PC-3 (cell line): ENCODE measurements around the gene JOSD1. TPM values are rescaled to one million over a fixed set of nuclear protein-coding genes. Genes with fewer than 3 reads are reported as not detected.

Source experiments
- ATAC-seq: fragments of 200-7000 bp; cut with Tn5 transposase; 2 replicates; pipeline ENCODE4 v1.9.1; 2020; ENCODE audit warnings: mild to moderate bottlenecking, moderate library complexity
- BruUV-seq: library from RNA; stranded (reverse); fragments of 400-500 nt; replicated peaks from 2 replicates; lab custom pipeline; 2021; lab: Mats Ljungman, UMichigan
- CTCF ChIA-PET: fragments of 300-600 bp; sonication (Branson Sonifier 250); formaldehyde crosslinking; loops from one replicate; lab custom pipeline; 2022; ENCODE audit warnings: antibody characterized with exemption; lab: Charles Lee
- POLR2A ChIA-PET: fragments of 300-600 bp; sonication (Branson Sonifier 250); formaldehyde crosslinking; loops from one replicate; lab custom pipeline; 2022; ENCODE audit warnings: antibody characterized with exemption; ENCODE audit not compliant: unreplicated experiment; lab: Charles Lee
- DNase-seq: peaks from one replicate; pipeline ENCODE4 v3.0.0-alpha.2; 2015
- H2AFZ ChIP-seq: fragments of 300-600 bp; sonication (generic); 2 replicates; pipeline ENCODE4 v1.6.0; 2016; ENCODE audit warnings: antibody characterized with exemption, low read length
- H3F3A ChIP-seq: fragments of 300-600 bp; sonication (generic); one replicate; pipeline ENCODE4 v1.6.0; 2017; ENCODE audit warnings: antibody characterized with exemption, low read length, control low read depth, mild to moderate bottlenecking; ENCODE audit not compliant: unreplicated experiment
- H3K27ac ChIP-seq: fragments of 300-600 bp; sonication (generic); 2 replicates; pipeline ENCODE4 v1.5.1; 2016; ENCODE audit warnings: mild to moderate bottlenecking, low read length
- H3K27me3 ChIP-seq: fragments of 300-600 bp; sonication (generic); 2 replicates; pipeline ENCODE4 v1.6.1; 2016; ENCODE audit warnings: low read length, mixed read lengths
- H3K36me3 ChIP-seq: fragments of 300-600 bp; sonication (generic); 2 replicates; pipeline ENCODE4 v1.6.1; 2016; ENCODE audit warnings: low read depth, mixed run types, low read length, mixed read lengths
- H3K4me1 ChIP-seq: fragments of 300-600 bp; sonication (generic); 2 replicates; pipeline ENCODE4 v1.5.1; 2016; ENCODE audit warnings: low read length; ENCODE audit not compliant: insufficient read depth
- H3K4me2 ChIP-seq: fragments of 300-600 bp; sonication (generic); 2 replicates; pipeline ENCODE4 v1.6.0; 2016; ENCODE audit warnings: low read length
- H3K4me3 ChIP-seq: fragments of 300-600 bp; sonication (generic); 2 replicates; pipeline ENCODE4 v1.5.1; 2016; ENCODE audit warnings: mild to moderate bottlenecking, low read length, mixed read lengths
- H3K79me2 ChIP-seq: fragments of 300-600 bp; sonication (generic); 2 replicates; pipeline ENCODE4 v1.6.1; 2017; ENCODE audit warnings: low read length, mixed read lengths
- H3K9ac ChIP-seq: fragments of 300-600 bp; sonication (generic); 2 replicates; pipeline ENCODE4 v1.6.0; 2016; ENCODE audit warnings: mild to moderate bottlenecking, low read length
- H3K9me2 ChIP-seq: fragments of 300-600 bp; sonication (generic); replicated peaks from 2 replicates; pipeline ENCODE4 v1.6.1; 2016; ENCODE audit warnings: mixed run types, low read length, mixed read lengths
- H3K9me3 ChIP-seq: fragments of 300-600 bp; sonication (generic); 2 replicates; pipeline ENCODE4 v1.6.1; 2016; ENCODE audit warnings: low read length, mixed read lengths
- H4K20me1 ChIP-seq: fragments of 300-600 bp; sonication (generic); 2 replicates; pipeline ENCODE4 v1.6.1; 2016; ENCODE audit warnings: low read length, mixed read lengths
- EZH2 ChIP-seq: fragments of 300-600 bp; sonication (generic); IDR thresholded peaks from one replicate; pipeline ENCODE4 v1.6.1; 2017; ENCODE audit warnings: antibody characterized with exemption, mild to moderate bottlenecking, low read length; ENCODE audit not compliant: unreplicated experiment
- EZH2phosphoT487 ChIP-seq: fragments of 300-600 bp; sonication (generic); IDR thresholded peaks from 2 replicates; pipeline ENCODE4 v1.6.1; 2018; ENCODE audit warnings: mild to moderate bottlenecking, antibody characterized with exemption, low read length, borderline replicate concordance
- intact Hi-C: fragments of 100-400 bp; cut with micrococcal nuclease; formaldehyde crosslinking; loops from 2 replicates; pipeline ENCODE4 v1.9.0; 2023
- total RNA-seq: library from RNA; depleted of rRNA; stranded (reverse); fragments of >200 nt; gene quantifications from 2 replicates; pipeline ENCODE4 v1.2.3, GENCODE V29; 2014
- TF ChIP-seq, protein P1 (sequence below): fragments of 300-600 bp; sonication (generic); conservative IDR thresholded peaks from 2 replicates; pipeline ENCODE4 v1.5.1; 2017; ENCODE audit warnings: antibody characterized with exemption, low read depth, mild to moderate bottlenecking, low read length

Gene JOSD1
- total RNA-seq, 1 experiment from 2014 or later: 40.3 TPM

- intact Hi-C loops: no loop called here
- peaks cover 66% of the 10 kb centered on the region for H3K79me2 ChIP-seq
- H3K27ac ChIP-seq: peak overlapping the region; percentile 67
- H3K9me2 ChIP-seq: no peaks in the 10 kb centered on the region
- ATAC-seq (peak; percentile 29), DNase-seq (peak; percentile 82)
- H3K9ac ChIP-seq: peak overlapping the region; percentile 93
- peaks cover 46% of the 10 kb centered on the region for H4K20me1 ChIP-seq
- H3K27me3 ChIP-seq: no peaks in the 10 kb centered on the region
- TF ChIP-seq EZH2 (no peak), EZH2phosphoT487 (no peak)
- TF ChIP-seq, protein P1, sequence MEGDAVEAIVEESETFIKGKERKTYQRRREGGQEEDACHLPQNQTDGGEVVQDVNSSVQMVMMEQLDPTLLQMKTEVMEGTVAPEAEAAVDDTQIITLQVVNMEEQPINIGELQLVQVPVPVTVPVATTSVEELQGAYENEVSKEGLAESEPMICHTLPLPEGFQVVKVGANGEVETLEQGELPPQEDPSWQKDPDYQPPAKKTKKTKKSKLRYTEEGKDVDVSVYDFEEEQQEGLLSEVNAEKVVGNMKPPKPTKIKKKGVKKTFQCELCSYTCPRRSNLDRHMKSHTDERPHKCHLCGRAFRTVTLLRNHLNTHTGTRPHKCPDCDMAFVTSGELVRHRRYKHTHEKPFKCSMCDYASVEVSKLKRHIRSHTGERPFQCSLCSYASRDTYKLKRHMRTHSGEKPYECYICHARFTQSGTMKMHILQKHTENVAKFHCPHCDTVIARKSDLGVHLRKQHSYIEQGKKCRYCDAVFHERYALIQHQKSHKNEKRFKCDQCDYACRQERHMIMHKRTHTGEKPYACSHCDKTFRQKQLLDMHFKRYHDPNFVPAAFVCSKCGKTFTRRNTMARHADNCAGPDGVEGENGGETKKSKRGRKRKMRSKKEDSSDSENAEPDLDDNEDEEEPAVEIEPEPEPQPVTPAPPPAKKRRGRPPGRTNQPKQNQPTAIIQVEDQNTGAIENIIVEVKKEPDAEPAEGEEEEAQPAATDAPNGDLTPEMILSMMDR: no peak
- peaks cover 36% of the 10 kb centered on the region for H3K4me1 ChIP-seq
- 0 out of 2 replicates have a peak, but pooled peaks cover 3% of the 10 kb centered on the region for H3K36me3 ChIP-seq
- peak overlapping the region; percentile 95 for H3K4me3 ChIP-seq
- CTCF ChIA-PET: interaction anchor here (0.6 kb wide), 1 partner anchor 11 kb away, joined by 3 read pairs; no protein-coding TSS in a partner anchor
- peak overlapping the region; percentile 94 for H3K4me2 ChIP-seq
- H3F3A ChIP-seq: no peaks in the 10 kb centered on the region
- POLR2A ChIA-PET: no interaction called here
- BruUV-seq: TSS peak; percentile 52
- no peaks in the 10 kb centered on the region for H3K9me3 ChIP-seq
- no peak overlapping the region for H2AFZ ChIP-seq
Observed at GRCh38 chr22:38707346-38707745, 6.6 kb upstream of the JOSD1 start.

- no peaks in the 10 kb centered on the region for H3K9me3 ChIP-seq
- peaks cover 41% of the 10 kb centered on the region for H4K20me1 ChIP-seq
- peak overlapping the region; percentile 94 for H3K4me2 ChIP-seq
- ChIA-PET CTCF (interaction anchor here (0.6 kb wide), 1 partner anchor 12 kb away, joined by 3 read pairs; no protein-coding TSS in a partner anchor), POLR2A (no interaction called here)
- 0 out of 2 replicates have a peak, but pooled peaks cover 3% of the 10 kb centered on the region for H3K36me3 ChIP-seq
- no peak overlapping the region for H2AFZ ChIP-seq
- H3K27ac ChIP-seq: peak overlapping the region; percentile 67
- H3K4me3 ChIP-seq: peak overlapping the region; percentile 95
- H3K79me2 ChIP-seq: peaks cover 61% of the 10 kb centered on the region
- H3K9me2 ChIP-seq: no peaks in the 10 kb centered on the region
- no peaks in the 10 kb centered on the region for H3K27me3 ChIP-seq
- DNase-seq: peak; percentile 7
- ATAC-seq: no peak
- intact Hi-C loops: no loop called here
- no TSS peak for BruUV-seq
- TF ChIP-seq EZH2phosphoT487: no peak
- no peak for TF ChIP-seq EZH2
- TF ChIP-seq, protein P1: no peak
- no peaks in the 10 kb centered on the region for H3F3A ChIP-seq
- peaks cover 37% of the 10 kb centered on the region for H3K4me1 ChIP-seq
- peak overlapping the region; percentile 93 for H3K9ac ChIP-seq
Observed at GRCh38 chr22:38706901-38707195, 6.1 kb upstream of the JOSD1 start.

DNA sequence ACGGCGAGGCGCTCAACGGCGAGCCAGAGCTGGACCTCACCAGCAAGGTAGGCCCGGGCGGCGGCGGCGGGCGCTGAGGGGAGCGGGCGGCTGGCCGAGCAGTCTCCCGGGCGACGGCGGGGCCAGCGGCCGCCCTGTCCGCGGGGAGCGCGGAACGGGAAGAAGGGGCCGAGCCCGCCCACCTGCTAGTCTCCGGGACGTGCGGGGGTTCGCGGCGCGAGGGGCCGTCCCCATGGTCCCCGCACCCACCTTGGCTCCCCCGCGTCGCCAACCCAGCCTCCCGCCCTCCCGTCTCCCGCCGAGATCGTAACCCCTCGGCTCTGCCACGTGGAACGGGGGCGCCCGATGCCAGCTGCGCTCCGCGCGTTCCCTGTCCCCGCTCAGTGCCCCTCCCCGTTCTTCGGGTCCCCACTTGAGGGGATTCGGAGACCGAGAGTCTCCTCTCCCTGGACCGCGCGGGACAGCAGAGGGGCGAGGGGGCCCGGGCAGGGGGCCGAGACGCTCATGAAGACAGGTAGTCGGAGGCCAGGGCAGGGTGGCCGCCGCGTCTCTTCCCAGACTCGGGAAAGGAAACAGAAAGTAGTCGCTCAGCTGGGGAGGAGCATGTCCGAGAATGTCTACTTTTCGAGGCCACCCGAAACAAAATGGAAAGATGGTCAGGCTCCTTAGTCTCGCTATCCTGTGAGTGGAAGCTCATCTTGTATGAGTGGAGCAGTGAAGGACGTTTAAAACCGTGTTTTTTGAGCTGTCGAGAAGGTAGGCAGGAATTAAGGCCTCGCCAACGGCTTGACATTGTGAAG lies 5.6 kb upstream of the JOSD1 start:
- intact Hi-C loops: no loop called here
- H3K4me3 ChIP-seq: peak overlapping the region; percentile 95
- peaks cover 41% of the 10 kb centered on the region for H4K20me1 ChIP-seq
- peak overlapping the region; percentile 93 for H3K9ac ChIP-seq
- ATAC-seq: no peak
- peak overlapping the region; percentile 46; the same call in 1 of the 2 replicates for H2AFZ ChIP-seq
- POLR2A ChIA-PET: interaction anchor here (1.0 kb wide), 1 partner anchor 9 kb away, joined by 7 read pairs; no protein-coding TSS in a partner anchor
- peak overlapping the region; percentile 67 for H3K27ac ChIP-seq
- TF ChIP-seq EZH2 (no peak), EZH2phosphoT487 (no peak)
- TF ChIP-seq, protein P1: no peak
- DNase-seq: no peak
- peak overlapping the region; percentile 94 for H3K4me2 ChIP-seq
- CTCF ChIA-PET: interaction anchor here (1.1 kb wide), 1 partner anchor 25 kb away, joined by 3 read pairs; the partner anchor contains the start of gene TOMM22
- H3K79me2 ChIP-seq: peaks cover 55% of the 10 kb centered on the region
- no peaks in the 10 kb centered on the region for H3K27me3 ChIP-seq
- peaks cover 41% of the 10 kb centered on the region for H3K4me1 ChIP-seq
- H3K9me3 ChIP-seq: no peaks in the 10 kb centered on the region
- no TSS peak for BruUV-seq
- H3K36me3 ChIP-seq: 0 out of 2 replicates have a peak, but pooled peaks cover 3% of the 10 kb centered on the region
- H3K9me2 ChIP-seq: no peaks in the 10 kb centered on the region
- H3F3A ChIP-seq: no peaks in the 10 kb centered on the region
